ENCODE results near the gene GPR26.

GPR26 gene

DNA sequence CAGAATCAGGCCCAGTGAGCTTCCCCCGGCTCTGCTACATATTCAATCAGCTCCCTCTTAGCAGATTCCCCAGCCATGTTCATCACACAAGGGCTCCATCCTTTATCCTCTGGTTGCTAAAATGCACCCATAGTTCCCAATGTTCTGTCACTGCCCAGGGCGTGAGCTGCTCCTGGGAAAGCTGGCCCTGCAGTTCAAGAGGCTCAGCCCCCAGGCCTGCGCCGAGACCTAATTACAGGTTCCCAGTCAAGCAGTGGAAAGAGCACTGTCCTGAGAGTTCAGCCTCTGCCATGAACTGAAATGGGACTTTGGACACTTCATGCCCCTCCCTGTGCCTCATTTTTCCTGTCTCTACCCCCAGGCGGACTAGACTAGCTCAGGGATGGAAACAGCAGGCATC is 75.6 kb downstream of the GPR26 start:
- DNase-seq (ENCODE audit: low read depth, low spot score), result no peak

DNA sequence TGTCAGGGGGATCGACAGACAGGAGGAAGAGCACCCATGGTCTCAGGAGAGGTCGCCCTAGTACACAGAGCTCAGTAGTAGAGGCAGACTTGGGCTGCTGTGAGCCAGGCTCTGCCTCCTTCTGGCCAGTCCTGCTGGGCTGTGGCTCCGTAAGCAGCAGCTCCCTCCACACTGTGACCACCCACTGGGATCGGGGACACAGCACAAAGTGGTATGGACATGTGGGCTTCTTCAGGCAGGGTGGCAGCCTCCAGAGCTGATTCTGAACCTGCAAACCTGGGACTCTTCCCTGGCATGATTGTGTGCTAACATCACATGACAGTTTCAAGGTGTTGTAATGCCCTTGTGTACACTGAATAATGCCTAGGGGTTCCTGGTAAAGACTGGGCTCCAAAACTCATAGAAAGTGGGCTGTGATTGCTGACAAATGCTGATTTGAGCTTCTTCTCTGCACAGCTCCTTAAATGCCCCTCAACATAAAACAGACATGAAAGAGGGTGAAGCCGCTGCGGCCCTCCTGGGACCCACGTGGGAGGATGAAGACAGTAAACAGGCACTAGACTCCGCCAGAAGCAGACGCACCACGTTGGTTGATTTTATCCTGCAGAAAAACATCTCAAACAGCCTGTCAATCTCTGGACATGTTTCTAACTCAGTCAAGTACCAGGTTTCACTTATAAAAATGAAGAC is 76.7 kb downstream of the GPR26 start:
- no peak overlapping the region for H3K4me3 ChIP-seq (ENCODE audit: low read depth, low read length)
- in situ Hi-C loops (cut with HindIII; ENCODE audit: low sequenced_read_pairs), result no loop called here
- TF ChIP-seq, protein P1, sequence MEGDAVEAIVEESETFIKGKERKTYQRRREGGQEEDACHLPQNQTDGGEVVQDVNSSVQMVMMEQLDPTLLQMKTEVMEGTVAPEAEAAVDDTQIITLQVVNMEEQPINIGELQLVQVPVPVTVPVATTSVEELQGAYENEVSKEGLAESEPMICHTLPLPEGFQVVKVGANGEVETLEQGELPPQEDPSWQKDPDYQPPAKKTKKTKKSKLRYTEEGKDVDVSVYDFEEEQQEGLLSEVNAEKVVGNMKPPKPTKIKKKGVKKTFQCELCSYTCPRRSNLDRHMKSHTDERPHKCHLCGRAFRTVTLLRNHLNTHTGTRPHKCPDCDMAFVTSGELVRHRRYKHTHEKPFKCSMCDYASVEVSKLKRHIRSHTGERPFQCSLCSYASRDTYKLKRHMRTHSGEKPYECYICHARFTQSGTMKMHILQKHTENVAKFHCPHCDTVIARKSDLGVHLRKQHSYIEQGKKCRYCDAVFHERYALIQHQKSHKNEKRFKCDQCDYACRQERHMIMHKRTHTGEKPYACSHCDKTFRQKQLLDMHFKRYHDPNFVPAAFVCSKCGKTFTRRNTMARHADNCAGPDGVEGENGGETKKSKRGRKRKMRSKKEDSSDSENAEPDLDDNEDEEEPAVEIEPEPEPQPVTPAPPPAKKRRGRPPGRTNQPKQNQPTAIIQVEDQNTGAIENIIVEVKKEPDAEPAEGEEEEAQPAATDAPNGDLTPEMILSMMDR (IDR thresholded peaks at IDR 0.05; ENCODE audit: low read depth, low read length), result no peak
- no peak for DNase-seq (ENCODE audit: low read depth, low spot score)

More for the DNA sequence above, 75.6 kb downstream of the GPR26 start:
- TF ChIP-seq, protein P1 (IDR thresholded peaks at IDR 0.05; ENCODE audit: low read depth, low read length), result no peak
- in situ Hi-C loops (cut with HindIII; ENCODE audit: low sequenced_read_pairs), result no loop called here
- no peak overlapping the region for H3K4me3 ChIP-seq (ENCODE audit: low read depth, low read length)

- in situ Hi-C loops (cut with HindIII; ENCODE audit: low sequenced_read_pairs), result no loop called here
- no peak overlapping the region for H3K4me3 ChIP-seq (ENCODE audit: low read depth, low read length)
- no peak for DNase-seq (ENCODE audit: low read depth, low spot score)
- TF ChIP-seq, protein P1 (IDR thresholded peaks at IDR 0.05; ENCODE audit: low read depth, low read length), result no peak
Observed at GRCh38 chr10:123743441-123744223, 77.5 kb downstream of the GPR26 start.

GRCh38 chr10:123744224-123744536 is 78.0 kb downstream of the GPR26 start:
- DNase-seq (ENCODE audit: low read depth, low spot score), result no peak
- in situ Hi-C loops (cut with HindIII; ENCODE audit: low sequenced_read_pairs), result no loop called here
- TF ChIP-seq, protein P1 (IDR thresholded peaks at IDR 0.05; ENCODE audit: low read depth, low read length), result no peak
- H3K4me3 ChIP-seq (ENCODE audit: low read depth, low read length), result no peak overlapping the region

Measured in astrocyte of the spinal cord (primary cell).